Astrocyte (in vitro differentiated cells and primary cell): ENCODE results near the gene LRP1B. TPM values are rescaled to one million over a fixed set of nuclear protein-coding genes. Genes with fewer than 3 reads are reported as not detected.

Source experiments
- DNase-seq: peaks from one replicate; pipeline ENCODE4 v3.0.0-alpha.2; 2010; ENCODE audit warnings: low read depth
- FAIRE-seq: peaks from 2 replicates; lab custom pipeline; 2011; peaks lifted over from hg19 to GRCh38; lab: Jason Lieb, UNC
- H2AFZ ChIP-seq: 2 replicates; pipeline ENCODE4 v1.6.0; 2012; ENCODE audit warnings: low read depth, low read length, inconsistent platforms
- H3K27ac ChIP-seq: 2 replicates; pipeline ENCODE4 v1.5.1; 2011; ENCODE audit warnings: low read depth, low read length, inconsistent platforms
- H3K27me3 ChIP-seq: 2 replicates; pipeline ENCODE4 v1.6.0; 2011; ENCODE audit warnings: low read length, inconsistent platforms; ENCODE audit not compliant: insufficient read depth
- H3K36me3 ChIP-seq: 2 replicates; pipeline ENCODE4 v1.5.1; 2011; ENCODE audit warnings: low read length, inconsistent platforms; ENCODE audit not compliant: insufficient read depth
- H3K4me1 ChIP-seq: 2 replicates; pipeline ENCODE4 v1.5.1; 2011; ENCODE audit warnings: low read length, inconsistent platforms; ENCODE audit not compliant: insufficient read depth
- H3K4me2 ChIP-seq: 2 replicates; pipeline ENCODE4 v1.6.0; 2012; ENCODE audit warnings: low read length, inconsistent platforms
- H3K4me3 ChIP-seq: 2 replicates; pipeline ENCODE4 v1.5.1; 2011; ENCODE audit warnings: low read depth, mild to moderate bottlenecking, low read length, inconsistent platforms; ENCODE audit not compliant: insufficient read depth
- H3K79me2 ChIP-seq: 2 replicates; pipeline ENCODE4 v1.6.0; 2012; ENCODE audit warnings: mild to moderate bottlenecking, low read length, inconsistent platforms; ENCODE audit not compliant: insufficient read depth
- H3K9ac ChIP-seq: 2 replicates; pipeline ENCODE4 v1.6.0; 2012; ENCODE audit warnings: mild to moderate bottlenecking, low read length, inconsistent platforms
- H3K9me3 ChIP-seq: 2 replicates; pipeline ENCODE4 v1.5.1; 2012; ENCODE audit warnings: low read depth, mild to moderate bottlenecking, low read length, inconsistent platforms; ENCODE audit not compliant: insufficient read depth
- H4K20me1 ChIP-seq: 2 replicates; pipeline ENCODE4 v1.6.0; 2012; ENCODE audit warnings: low read length, inconsistent platforms; ENCODE audit not compliant: insufficient read depth
- H3K27ac Mint-ChIP-seq: one replicate; pipeline ENCODE4 v1.8.0; 2021; ENCODE audit warnings: mild to moderate bottlenecking, mixed read lengths; ENCODE audit not compliant: unreplicated experiment
- H3K27me3 Mint-ChIP-seq: one replicate; pipeline ENCODE4 v1.8.0; 2021; ENCODE audit warnings: low read depth, mixed read lengths; ENCODE audit not compliant: unreplicated experiment
- H3K36me3 Mint-ChIP-seq: one replicate; pipeline ENCODE4 v1.8.0; 2021; ENCODE audit warnings: low read depth, mixed read lengths; ENCODE audit not compliant: unreplicated experiment
- H3K4me1 Mint-ChIP-seq: one replicate; pipeline ENCODE4 v1.8.0; 2021; ENCODE audit warnings: low read depth, mixed read lengths; ENCODE audit not compliant: unreplicated experiment
- H3K4me3 Mint-ChIP-seq: one replicate; pipeline ENCODE4 v1.8.0; 2021; ENCODE audit warnings: mild to moderate bottlenecking, moderate library complexity, mixed read lengths; ENCODE audit not compliant: unreplicated experiment
- H3K9me3 Mint-ChIP-seq: one replicate; pipeline ENCODE4 v1.8.0; 2021; ENCODE audit warnings: mild to moderate bottlenecking, mixed read lengths; ENCODE audit not compliant: unreplicated experiment
- EZH2 ChIP-seq: IDR thresholded peaks from 2 replicates; pipeline ENCODE4 v1.6.1; 2012; ENCODE audit warnings: mild to moderate bottlenecking, low read length, inconsistent platforms; ENCODE audit not compliant: insufficient read depth
- total RNA-seq: library from RNA; stranded (reverse); gene quantifications from 2 replicates; pipeline ENCODE4 v1.2.1, GENCODE V29; 2021
- TF ChIP-seq, protein P1 (sequence below): IDR thresholded peaks from 2 replicates; pipeline ENCODE4 v1.5.1; 2011; ENCODE audit warnings: low read depth, mild to moderate bottlenecking, inconsistent platforms, low read length, moderate library complexity; ENCODE audit not compliant: insufficient read depth

LRP1B gene
- total RNA-seq, 1 donor from 2014 or later, result 1.5 TPM

DNA sequence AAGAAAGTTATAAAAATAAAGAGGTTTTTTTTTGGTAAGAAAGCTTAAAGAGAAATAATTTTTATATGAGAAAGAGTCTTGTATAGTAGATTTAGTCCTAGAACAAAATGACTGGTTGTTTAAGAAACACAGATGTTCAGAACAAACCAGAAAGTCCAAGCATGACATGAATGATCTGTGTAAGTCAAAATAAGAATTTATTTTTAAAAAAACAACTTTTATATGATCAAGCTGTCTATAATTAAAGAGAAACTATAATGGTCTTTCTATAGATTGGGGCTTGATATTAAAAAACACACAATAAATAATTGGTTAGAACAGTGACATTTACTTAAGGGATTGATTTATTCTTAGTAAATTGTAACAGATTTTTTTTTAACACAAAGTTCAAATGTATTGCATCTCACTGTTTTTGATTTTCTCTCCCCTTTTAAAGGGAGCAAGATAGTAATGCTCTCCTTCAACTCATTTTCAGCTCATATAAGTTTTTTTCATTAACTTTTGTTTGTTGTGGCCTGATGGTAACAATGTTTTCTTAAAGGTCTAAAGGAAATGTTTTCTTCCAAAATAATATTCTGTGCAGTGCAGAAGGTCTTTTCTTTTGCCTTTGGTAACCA, 1256.8 kb downstream of the LRP1B start:
- Histone ChIP-seq H3K4me2 (no peak overlapping the region), H3K4me1 (no peaks in the 10 kb centered on the region), H3K27ac (no peak overlapping the region), H3K27me3 (no peaks in the 10 kb centered on the region), H3K79me2 (no peaks in the 10 kb centered on the region), H3K9me3 (no peaks in the 10 kb centered on the region), H3K36me3 (no peaks in the 10 kb centered on the region), H2AFZ (no peak overlapping the region), H3K4me3 (no peak overlapping the region), H3K9ac (no peak overlapping the region), H4K20me1 (no peaks in the 10 kb centered on the region)
- DNase-seq, result no peak
- TF ChIP-seq, protein P1, sequence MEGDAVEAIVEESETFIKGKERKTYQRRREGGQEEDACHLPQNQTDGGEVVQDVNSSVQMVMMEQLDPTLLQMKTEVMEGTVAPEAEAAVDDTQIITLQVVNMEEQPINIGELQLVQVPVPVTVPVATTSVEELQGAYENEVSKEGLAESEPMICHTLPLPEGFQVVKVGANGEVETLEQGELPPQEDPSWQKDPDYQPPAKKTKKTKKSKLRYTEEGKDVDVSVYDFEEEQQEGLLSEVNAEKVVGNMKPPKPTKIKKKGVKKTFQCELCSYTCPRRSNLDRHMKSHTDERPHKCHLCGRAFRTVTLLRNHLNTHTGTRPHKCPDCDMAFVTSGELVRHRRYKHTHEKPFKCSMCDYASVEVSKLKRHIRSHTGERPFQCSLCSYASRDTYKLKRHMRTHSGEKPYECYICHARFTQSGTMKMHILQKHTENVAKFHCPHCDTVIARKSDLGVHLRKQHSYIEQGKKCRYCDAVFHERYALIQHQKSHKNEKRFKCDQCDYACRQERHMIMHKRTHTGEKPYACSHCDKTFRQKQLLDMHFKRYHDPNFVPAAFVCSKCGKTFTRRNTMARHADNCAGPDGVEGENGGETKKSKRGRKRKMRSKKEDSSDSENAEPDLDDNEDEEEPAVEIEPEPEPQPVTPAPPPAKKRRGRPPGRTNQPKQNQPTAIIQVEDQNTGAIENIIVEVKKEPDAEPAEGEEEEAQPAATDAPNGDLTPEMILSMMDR, result no peak
- TF ChIP-seq EZH2, result no peak
- H3K27ac Mint-ChIP-seq, result no peak overlapping the region
- no peaks in the 10 kb centered on the region for H3K4me1 Mint-ChIP-seq
- FAIRE-seq, result no peak
- H3K9me3 Mint-ChIP-seq, result peaks cover 5% of the 10 kb centered on the region
- no peak overlapping the region for H3K4me3 Mint-ChIP-seq
- H3K27me3 Mint-ChIP-seq, result no peaks in the 10 kb centered on the region
- no peaks in the 10 kb centered on the region for H3K36me3 Mint-ChIP-seq

DNA sequence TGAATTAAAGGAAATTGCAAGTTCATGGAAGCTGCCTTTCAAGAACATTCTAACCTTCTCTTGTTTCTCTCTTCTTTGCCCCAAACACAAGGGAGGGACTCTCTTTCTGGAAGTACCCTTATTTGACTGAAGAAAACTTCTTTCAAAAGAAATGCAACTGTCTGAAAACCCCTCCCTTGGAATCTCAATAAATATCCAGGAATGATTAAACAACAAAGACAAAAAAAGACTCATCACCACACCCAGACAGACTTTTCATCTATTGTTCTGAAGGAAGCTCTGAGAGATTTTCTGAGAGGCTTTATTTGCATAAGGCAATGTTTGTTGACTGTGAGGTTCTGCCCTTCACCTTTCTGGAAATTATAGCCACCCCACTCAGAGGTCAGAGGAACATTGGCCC, 1260.9 kb downstream of the LRP1B start:
- peaks cover 2% of the 10 kb centered on the region for H3K9me3 Mint-ChIP-seq
- TF ChIP-seq, protein P1, result no peak
- no peak for TF ChIP-seq EZH2
- H3K27ac Mint-ChIP-seq, result no peak overlapping the region
- no peaks in the 10 kb centered on the region for H3K4me1 Mint-ChIP-seq
- H3K4me3 Mint-ChIP-seq, result no peak overlapping the region
- Histone ChIP-seq H3K27me3 (no peaks in the 10 kb centered on the region), H3K9ac (no peak overlapping the region), H2AFZ (no peak overlapping the region), H3K4me2 (no peak overlapping the region), H3K4me3 (no peak overlapping the region), H3K9me3 (no peaks in the 10 kb centered on the region), H3K4me1 (no peaks in the 10 kb centered on the region), H3K79me2 (no peaks in the 10 kb centered on the region), H3K36me3 (no peaks in the 10 kb centered on the region), H4K20me1 (no peaks in the 10 kb centered on the region), H3K27ac (no peak overlapping the region)
- no peak for FAIRE-seq
- no peaks in the 10 kb centered on the region for H3K36me3 Mint-ChIP-seq
- DNase-seq, result no peak
- no peaks in the 10 kb centered on the region for H3K27me3 Mint-ChIP-seq

DNA sequence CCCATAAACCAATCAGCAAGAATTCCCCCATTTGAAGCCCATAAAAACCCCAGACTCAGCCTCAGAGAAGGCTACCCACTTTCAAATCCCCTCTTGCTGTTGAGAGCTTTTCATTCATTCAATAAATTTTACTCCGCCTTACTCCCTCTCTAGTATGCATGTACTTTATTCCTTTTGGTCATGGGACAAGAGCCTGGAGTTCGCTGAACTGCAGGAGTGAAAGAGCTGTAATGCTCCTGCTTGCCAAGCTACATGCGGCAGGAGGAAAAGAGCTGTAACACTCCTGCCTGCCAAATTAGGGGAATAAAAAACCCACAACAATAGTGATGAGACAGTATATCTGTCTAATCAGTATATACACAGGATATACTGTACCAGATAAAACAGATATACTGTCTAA, 1261.7 kb downstream of the LRP1B start:
- Mint-ChIP-seq H3K9me3 (no peaks in the 10 kb centered on the region), H3K27ac (no peak overlapping the region), H3K4me3 (no peak overlapping the region), H3K27me3 (no peaks in the 10 kb centered on the region), H3K4me1 (no peaks in the 10 kb centered on the region), H3K36me3 (no peaks in the 10 kb centered on the region)
- H3K9me3 ChIP-seq, result no peaks in the 10 kb centered on the region
- no peak overlapping the region for H3K4me3 ChIP-seq
- H3K4me1 ChIP-seq, result no peaks in the 10 kb centered on the region
- H3K9ac ChIP-seq, result no peak overlapping the region
- no peak overlapping the region for H3K4me2 ChIP-seq
- no peak for FAIRE-seq
- TF ChIP-seq EZH2, result no peak
- TF ChIP-seq, protein P1, result no peak
- no peaks in the 10 kb centered on the region for H3K27me3 ChIP-seq
- H2AFZ ChIP-seq, result no peak overlapping the region
- H3K79me2 ChIP-seq, result no peaks in the 10 kb centered on the region
- no peaks in the 10 kb centered on the region for H3K36me3 ChIP-seq
- no peak for DNase-seq
- no peaks in the 10 kb centered on the region for H4K20me1 ChIP-seq
- no peak overlapping the region for H3K27ac ChIP-seq
